HepG2 (cell line): ENCODE measurements around the gene MIDN. TPM values are rescaled to one million over a fixed set of nuclear protein-coding genes. Genes with fewer than 3 reads are reported as not detected.

Experiments used
- ATAD3A ChIP-seq: sonication (generic); formaldehyde crosslinking; IDR thresholded peaks from 2 replicates; pipeline ENCODE4 v1.4.0; 2020; ENCODE audit warnings: missing genetic modification reagents
- DNMT3B ChIP-seq: conservative IDR thresholded peaks from 2 replicates; pipeline ENCODE4 v1.6.1; 2016; ENCODE audit warnings: missing biosample characterization, control low read depth
- FOSL2 ChIP-seq: sonication (generic); formaldehyde crosslinking; IDR thresholded peaks from 2 replicates; pipeline ENCODE4 v1.4.0; 2020; ENCODE audit warnings: missing genetic modification reagents
- FOXJ3 ChIP-seq: sonication (generic); formaldehyde crosslinking; IDR thresholded peaks from 2 replicates; pipeline ENCODE4 v1.4.0; 2020; ENCODE audit warnings: missing genetic modification reagents, mild to moderate bottlenecking, borderline replicate concordance
- FOXK2 ChIP-seq: fragments of 450-650 bp; IDR thresholded peaks from 2 replicates; pipeline ENCODE4 v1.6.1; 2016
- HDAC6 ChIP-seq: fragments of 200-600 bp; sonication (generic); IDR thresholded peaks from 2 replicates; pipeline ENCODE4 v1.7.0; 2017; ENCODE audit warnings: mild to moderate bottlenecking, antibody characterized with exemption, low read length, low read depth
- KDM2A ChIP-seq: sonication (generic); formaldehyde crosslinking; IDR thresholded peaks from 2 replicates; pipeline ENCODE4 v1.4.0; 2020; ENCODE audit warnings: low read depth, missing genetic modification reagents, borderline replicate concordance
- KDM5B ChIP-seq: sonication (generic); formaldehyde crosslinking; IDR thresholded peaks from 2 replicates; pipeline ENCODE4 v1.4.0; 2020; ENCODE audit warnings: missing genetic modification reagents, mild to moderate bottlenecking, borderline replicate concordance
- NFATC3 ChIP-seq: sonication (generic); formaldehyde crosslinking; IDR thresholded peaks from 2 replicates; pipeline ENCODE4 v1.5.1; 2020; ENCODE audit warnings: mild to moderate bottlenecking, missing genetic modification reagents
- RBFOX2 ChIP-seq: fragments of 200-400 bp; formaldehyde crosslinking; IDR thresholded peaks from 2 replicates; pipeline ENCODE4 v1.6.1; 2017; ENCODE audit warnings: low read depth, mild to moderate bottlenecking, low read length
- SOX6 ChIP-seq, 2 experiments: fragments of 450-650 bp in 1 of 2; sonication (generic) in 1 of 2; formaldehyde crosslinking in 1 of 2; IDR thresholded peaks; 2 replicates each; pipeline versions ENCODE4 v1.4.0 to v1.6.1; 2017 to 2020; ENCODE audit warnings: antibody characterized with exemption in 1 of 2, mild to moderate bottlenecking in 1 of 2, missing genetic modification reagents in 1 of 2
- TAF15 ChIP-seq: fragments of 200-400 bp; formaldehyde crosslinking; IDR thresholded peaks from one replicate; pipeline ENCODE4 v1.6.1; 2018; ENCODE audit warnings: mild to moderate bottlenecking, low read depth, low read length; ENCODE audit not compliant: poor library complexity, severe bottlenecking
- ZNF292 ChIP-seq: sonication (generic); formaldehyde crosslinking; IDR thresholded peaks from 2 replicates; pipeline ENCODE4 v1.8.1; 2022; ENCODE audit warnings: mild to moderate bottlenecking, low read depth, missing genetic modification reagents, borderline replicate concordance
- ZNF460 ChIP-seq: sonication (generic); formaldehyde crosslinking; IDR thresholded peaks from 2 replicates; pipeline ENCODE4 v1.5.1; 2020; ENCODE audit warnings: missing genetic modification reagents, mild to moderate bottlenecking, borderline replicate concordance
- ZNF841 ChIP-seq: sonication (generic); formaldehyde crosslinking; IDR thresholded peaks from 2 replicates; pipeline ENCODE4 v1.8.1; 2023; ENCODE audit warnings: missing genetic modification reagents, borderline replicate concordance
- polyA plus RNA-seq, 8 experiments: library from polyadenylated mRNA; depleted of rRNA in 3 of 8; stranded (reverse) in 7 of 8; unstranded in 1 of 8; fragments of >200 nt; fragmentation: Illumina TruSeq in 4 of 8; extraction: Trizol in 4 of 8; gene quantifications; 2 replicates each; pipeline versions ENCODE4 v1.2.1 to v1.2.3, GENCODE V29; 2011 to 2016; ENCODE audit warnings: low read depth in 4 of 8, missing spikeins in 1 of 8, mixed read lengths in 1 of 8; ENCODE audit not compliant: insufficient read depth in 1 of 8
- total RNA-seq, 5 experiments: library from RNA; depleted of rRNA; stranded (reverse); fragments of >200 nt; fragmentation: Illumina TruSeq; extraction: Trizol; gene quantifications; 2 replicates each; pipeline ENCODE4 v1.2.3, GENCODE V29; 2016; ENCODE audit warnings: low read depth in 1 of 5
- TF ChIP-seq, protein P1 (sequence below): sonication (generic); formaldehyde crosslinking; IDR thresholded peaks from 2 replicates; pipeline ENCODE4 v1.8.1; 2023; ENCODE audit warnings: mild to moderate bottlenecking, inconsistent platforms, moderate library complexity, missing genetic modification reagents, borderline replicate concordance
- TF ChIP-seq, protein P2 (sequence below): fragments of 450-650 bp; IDR thresholded peaks from 2 replicates; pipeline ENCODE4 v1.6.1; 2017; ENCODE audit warnings: mild to moderate bottlenecking
- TF ChIP-seq, protein P3 (sequence below): sonication (generic); formaldehyde crosslinking; IDR thresholded peaks from 2 replicates; pipeline ENCODE4 v1.4.0; 2020; ENCODE audit warnings: mild to moderate bottlenecking, missing genetic modification reagents, borderline replicate concordance
- TF ChIP-seq, protein P4 (sequence below): sonication (generic); formaldehyde crosslinking; conservative IDR thresholded peaks from 2 replicates; pipeline ENCODE4 v1.8.1; 2023; ENCODE audit warnings: missing genetic modification reagents

Gene MIDN
- total and polyA plus RNA-seq, 2 of the 13 experiments (the other 11 are each of a cell fraction or from before 2014, with no cell fraction given), result 8.4 to 18.0 TPM

DNA sequence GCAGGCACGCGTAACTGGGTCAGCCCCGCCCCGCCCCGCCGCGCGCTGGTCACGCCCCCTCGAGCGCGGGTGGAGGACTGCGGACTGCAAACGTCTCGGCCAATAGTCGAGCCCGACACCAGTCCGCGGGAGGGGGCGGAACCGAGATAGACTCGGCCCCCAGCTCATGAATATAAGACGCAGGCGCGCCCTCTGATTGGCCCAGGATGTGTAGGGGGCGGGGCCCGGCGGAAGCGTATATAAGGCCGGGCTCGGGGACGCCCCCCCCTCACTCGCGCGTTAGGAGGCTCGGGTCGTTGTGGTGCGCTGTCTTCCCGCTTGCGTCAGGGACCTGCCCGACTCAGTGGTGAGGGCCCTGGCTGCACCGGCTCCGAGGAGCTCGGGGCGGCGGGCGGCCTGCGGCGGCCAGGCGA, 20.7 kb downstream of the MIDN start, which contains the start of gene CIRBP (continued):
- TF ChIP-seq, protein P1, sequence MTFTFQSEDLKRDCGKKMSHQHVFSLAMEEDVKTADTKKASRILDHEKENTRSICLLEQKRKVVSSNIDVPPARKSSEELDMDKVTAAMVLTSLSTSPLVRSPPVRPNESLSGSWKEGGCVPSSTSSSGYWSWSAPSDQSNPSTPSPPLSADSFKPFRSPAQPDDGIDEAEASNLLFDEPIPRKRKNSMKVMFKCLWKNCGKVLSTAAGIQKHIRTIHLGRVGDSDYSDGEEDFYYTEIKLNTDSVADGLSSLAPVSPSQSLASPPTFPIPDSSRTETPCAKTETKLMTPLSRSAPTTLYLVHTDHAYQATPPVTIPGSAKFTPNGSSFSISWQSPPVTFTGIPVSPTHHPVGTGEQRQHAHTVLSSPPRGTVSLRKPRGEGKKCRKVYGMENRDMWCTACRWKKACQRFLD (CRISPR knock-in tag), result no peak
- TF ChIP-seq SOX6 (IDR thresholded peaks at IDR 0.05) (no peak), SOX6 (CRISPR knock-in tag; IDR thresholded peaks at IDR 0.05) (no peak), ATAD3A (CRISPR knock-in tag) (no peak), ZNF460 (CRISPR knock-in tag) (no peak), FOXJ3 (CRISPR knock-in tag) (no peak), ZNF292 (CRISPR knock-in tag) (no peak), NFATC3 (CRISPR knock-in tag) (no peak), FOSL2 (CRISPR knock-in tag) (peak; percentile 28; the same call in 1 of the 2 replicates), ZNF841 (CRISPR knock-in tag) (no peak), FOXK2 (no peak), KDM2A (CRISPR knock-in tag) (no peak), KDM5B (CRISPR knock-in tag) (no peak), TAF15 (no peak), DNMT3B (CRISPR knock-in tag) (0 out of 2 replicates have a peak, but pooled peaks have one; percentile 81), RBFOX2 (peak; percentile 100), HDAC6 (no peak)
- TF ChIP-seq, protein P2, sequence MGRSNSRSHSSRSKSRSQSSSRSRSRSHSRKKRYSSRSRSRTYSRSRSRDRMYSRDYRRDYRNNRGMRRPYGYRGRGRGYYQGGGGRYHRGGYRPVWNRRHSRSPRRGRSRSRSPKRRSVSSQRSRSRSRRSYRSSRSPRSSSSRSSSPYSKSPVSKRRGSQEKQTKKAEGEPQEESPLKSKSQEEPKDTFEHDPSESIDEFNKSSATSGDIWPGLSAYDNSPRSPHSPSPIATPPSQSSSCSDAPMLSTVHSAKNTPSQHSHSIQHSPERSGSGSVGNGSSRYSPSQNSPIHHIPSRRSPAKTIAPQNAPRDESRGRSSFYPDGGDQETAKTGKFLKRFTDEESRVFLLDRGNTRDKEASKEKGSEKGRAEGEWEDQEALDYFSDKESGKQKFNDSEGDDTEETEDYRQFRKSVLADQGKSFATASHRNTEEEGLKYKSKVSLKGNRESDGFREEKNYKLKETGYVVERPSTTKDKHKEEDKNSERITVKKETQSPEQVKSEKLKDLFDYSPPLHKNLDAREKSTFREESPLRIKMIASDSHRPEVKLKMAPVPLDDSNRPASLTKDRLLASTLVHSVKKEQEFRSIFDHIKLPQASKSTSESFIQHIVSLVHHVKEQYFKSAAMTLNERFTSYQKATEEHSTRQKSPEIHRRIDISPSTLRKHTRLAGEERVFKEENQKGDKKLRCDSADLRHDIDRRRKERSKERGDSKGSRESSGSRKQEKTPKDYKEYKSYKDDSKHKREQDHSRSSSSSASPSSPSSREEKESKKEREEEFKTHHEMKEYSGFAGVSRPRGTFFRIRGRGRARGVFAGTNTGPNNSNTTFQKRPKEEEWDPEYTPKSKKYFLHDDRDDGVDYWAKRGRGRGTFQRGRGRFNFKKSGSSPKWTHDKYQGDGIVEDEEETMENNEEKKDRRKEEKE, result no peak
- TF ChIP-seq, protein P3, sequence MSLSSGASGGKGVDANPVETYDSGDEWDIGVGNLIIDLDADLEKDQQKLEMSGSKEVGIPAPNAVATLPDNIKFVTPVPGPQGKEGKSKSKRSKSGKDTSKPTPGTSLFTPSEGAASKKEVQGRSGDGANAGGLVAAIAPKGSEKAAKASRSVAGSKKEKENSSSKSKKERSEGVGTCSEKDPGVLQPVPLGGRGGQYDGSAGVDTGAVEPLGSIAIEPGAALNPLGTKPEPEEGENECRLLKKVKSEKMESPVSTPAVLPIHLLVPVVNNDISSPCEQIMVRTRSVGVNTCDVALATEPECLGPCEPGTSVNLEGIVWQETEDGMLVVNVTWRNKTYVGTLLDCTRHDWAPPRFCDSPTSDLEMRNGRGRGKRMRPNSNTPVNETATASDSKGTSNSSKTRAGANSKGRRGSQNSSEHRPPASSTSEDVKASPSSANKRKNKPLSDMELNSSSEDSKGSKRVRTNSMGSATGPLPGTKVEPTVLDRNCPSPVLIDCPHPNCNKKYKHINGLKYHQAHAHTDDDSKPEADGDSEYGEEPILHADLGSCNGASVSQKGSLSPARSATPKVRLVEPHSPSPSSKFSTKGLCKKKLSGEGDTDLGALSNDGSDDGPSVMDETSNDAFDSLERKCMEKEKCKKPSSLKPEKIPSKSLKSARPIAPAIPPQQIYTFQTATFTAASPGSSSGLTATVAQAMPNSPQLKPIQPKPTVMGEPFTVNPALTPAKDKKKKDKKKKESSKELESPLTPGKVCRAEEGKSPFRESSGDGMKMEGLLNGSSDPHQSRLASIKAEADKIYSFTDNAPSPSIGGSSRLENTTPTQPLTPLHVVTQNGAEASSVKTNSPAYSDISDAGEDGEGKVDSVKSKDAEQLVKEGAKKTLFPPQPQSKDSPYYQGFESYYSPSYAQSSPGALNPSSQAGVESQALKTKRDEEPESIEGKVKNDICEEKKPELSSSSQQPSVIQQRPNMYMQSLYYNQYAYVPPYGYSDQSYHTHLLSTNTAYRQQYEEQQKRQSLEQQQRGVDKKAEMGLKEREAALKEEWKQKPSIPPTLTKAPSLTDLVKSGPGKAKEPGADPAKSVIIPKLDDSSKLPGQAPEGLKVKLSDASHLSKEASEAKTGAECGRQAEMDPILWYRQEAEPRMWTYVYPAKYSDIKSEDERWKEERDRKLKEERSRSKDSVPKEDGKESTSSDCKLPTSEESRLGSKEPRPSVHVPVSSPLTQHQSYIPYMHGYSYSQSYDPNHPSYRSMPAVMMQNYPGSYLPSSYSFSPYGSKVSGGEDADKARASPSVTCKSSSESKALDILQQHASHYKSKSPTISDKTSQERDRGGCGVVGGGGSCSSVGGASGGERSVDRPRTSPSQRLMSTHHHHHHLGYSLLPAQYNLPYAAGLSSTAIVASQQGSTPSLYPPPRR (CRISPR knock-in tag), result no peak; the same call in 1 of the 2 replicates
- TF ChIP-seq, protein P4, sequence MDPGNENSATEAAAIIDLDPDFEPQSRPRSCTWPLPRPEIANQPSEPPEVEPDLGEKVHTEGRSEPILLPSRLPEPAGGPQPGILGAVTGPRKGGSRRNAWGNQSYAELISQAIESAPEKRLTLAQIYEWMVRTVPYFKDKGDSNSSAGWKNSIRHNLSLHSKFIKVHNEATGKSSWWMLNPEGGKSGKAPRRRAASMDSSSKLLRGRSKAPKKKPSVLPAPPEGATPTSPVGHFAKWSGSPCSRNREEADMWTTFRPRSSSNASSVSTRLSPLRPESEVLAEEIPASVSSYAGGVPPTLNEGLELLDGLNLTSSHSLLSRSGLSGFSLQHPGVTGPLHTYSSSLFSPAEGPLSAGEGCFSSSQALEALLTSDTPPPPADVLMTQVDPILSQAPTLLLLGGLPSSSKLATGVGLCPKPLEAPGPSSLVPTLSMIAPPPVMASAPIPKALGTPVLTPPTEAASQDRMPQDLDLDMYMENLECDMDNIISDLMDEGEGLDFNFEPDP (CRISPR knock-in tag), result no peak
